K562 (cell line): ENCODE data around the gene DYNLL1. TPM values are rescaled to one million over a fixed set of nuclear protein-coding genes. Genes with fewer than 3 reads are reported as not detected.
A peak's percentile ranks its signal among the peaks of the same experiment; 100 is the strongest.

Source experiments
- ARHGAP35 ChIP-seq: fragments of 450-650 bp; IDR thresholded peaks from 2 replicates; pipeline ENCODE4 v1.6.1; 2018; ENCODE audit not compliant: partially characterized antibody
- BRD4 ChIP-seq: fragments of 200-600 bp; sonication (generic); IDR thresholded peaks from 2 replicates; pipeline ENCODE4 v1.6.1; 2017; ENCODE audit warnings: inconsistent platforms
- CBX1 ChIP-seq: sonication (generic); IDR thresholded peaks from 2 replicates; pipeline ENCODE4 v1.6.1; 2016; ENCODE audit warnings: antibody characterized with exemption, low read depth, mild to moderate bottlenecking
- CEBPB ChIP-seq: fragments of 450-650 bp; IDR thresholded peaks from 2 replicates; pipeline ENCODE4 v1.6.1; 2016; ENCODE audit warnings: missing genetic modification characterization, missing compliant biosample characterization
- CREB1 ChIP-seq, 2 experiments: sonication (generic) in 1 of 2; formaldehyde crosslinking in 1 of 2; IDR thresholded peaks; 2 replicates each; pipeline versions ENCODE4 v1.6.1 to v1.8.0; 2012 to 2022; ENCODE audit warnings: inconsistent platforms in 1 of 2, mild to moderate bottlenecking in 1 of 2, missing genetic modification reagents in 1 of 2, moderate library complexity in 1 of 2
- EHMT2 ChIP-seq: fragments of 450-650 bp; IDR thresholded peaks from 2 replicates; pipeline ENCODE4 v1.6.1; 2018; ENCODE audit warnings: antibody characterized with exemption
- FIP1L1 ChIP-seq: fragments of 200-400 bp; formaldehyde crosslinking; IDR thresholded peaks from 2 replicates; pipeline ENCODE4 v1.6.1; 2018; ENCODE audit warnings: mild to moderate bottlenecking, low read depth, low read length; ENCODE audit not compliant: poor library complexity, severe bottlenecking
- FOXJ2 ChIP-seq: fragments of 200-800 bp; sonication (Bioruptor generic); IDR thresholded peaks from 2 replicates; pipeline ENCODE4 v1.6.1; 2016; ENCODE audit warnings: missing genetic modification characterization, missing compliant biosample characterization
- MYNN ChIP-seq, 2 experiments: sonication (generic); formaldehyde crosslinking in 1 of 2; IDR thresholded peaks; 2 replicates each; pipeline versions ENCODE4 v1.5.0 to v1.6.1; 2016 to 2020; ENCODE audit warnings: antibody characterized with exemption in 1 of 2, missing genetic modification reagents in 1 of 2
- PHF8 ChIP-seq: fragments of 200-600 bp; sonication (generic); IDR thresholded peaks from 2 replicates; pipeline ENCODE4 v1.6.1; 2012; ENCODE audit warnings: mixed run types, mild to moderate bottlenecking, inconsistent platforms, low read length, moderate library complexity, borderline replicate concordance
- RBFOX2 ChIP-seq: fragments of 200-400 bp; formaldehyde crosslinking; IDR thresholded peaks from 2 replicates; pipeline ENCODE4 v1.6.1; 2017; ENCODE audit warnings: low read depth, mild to moderate bottlenecking, low read length, moderate library complexity
- RNF2 ChIP-seq: sonication (generic); IDR thresholded peaks from 2 replicates; pipeline ENCODE4 v1.6.1; 2016
- SAFB2 ChIP-seq: fragments of 200-400 bp; formaldehyde crosslinking; IDR thresholded peaks from 2 replicates; pipeline ENCODE4 v1.6.1; 2018; ENCODE audit warnings: borderline replicate concordance, low read length, low read depth, moderate library complexity; ENCODE audit not compliant: severe bottlenecking
- SIX5 ChIP-seq, 2 experiments: IDR thresholded peaks; 2 replicates each; pipeline ENCODE4 v1.6.1; 2011; ENCODE audit warnings: low read length in 2 of 2, borderline replicate concordance in 1 of 2, low read depth in 1 of 2, mild to moderate bottlenecking in 1 of 2, moderate library complexity in 1 of 2; ENCODE audit not compliant: insufficient read depth in 1 of 2
- SMARCA5 ChIP-seq: fragments of 450-650 bp; IDR thresholded peaks from 2 replicates; pipeline ENCODE4 v1.6.1; 2016
- ZNF707 ChIP-seq: fragments of 250-450 bp; sonication (Bioruptor Pico); conservative IDR thresholded peaks from 2 replicates; pipeline ENCODE4 v1.8.0; 2022; ENCODE audit warnings: inconsistent platforms, mild to moderate bottlenecking, moderate library complexity
- polyA plus RNA-seq, 8 experiments: library from polyadenylated mRNA; depleted of rRNA in 4 of 8; stranded (reverse) in 5 of 8; unstranded in 3 of 8; fragments of >200 nt; fragmentation: Nextera tagmentation in 2 of 8; fragmentation: Illumina TruSeq in 1 of 8; extraction: Ambion mirVana in 2 of 8; extraction: Trizol in 1 of 8; gene quantifications; 2 replicates each; pipeline versions ENCODE4 v1.2.1 to v1.2.3, GENCODE V29; 2011 to 2014; ENCODE audit warnings: inconsistent platforms in 1 of 8, missing spikeins in 1 of 8
- total RNA-seq, 7 experiments: library from RNA; depleted of rRNA in 6 of 7; stranded (reverse); fragments of >200 nt in 6 of 7; fragmentation: Illumina TruSeq in 2 of 7; extraction: Trizol in 2 of 7; gene quantifications; 2 replicates each; pipeline versions ENCODE4 v1.2.1 to v1.2.3, GENCODE V29; 2011 to 2021; ENCODE audit warnings: low replicate concordance in 1 of 7
- TF ChIP-seq, protein P1 (sequence below): fragments of 450-650 bp; conservative IDR thresholded peaks from 2 replicates; pipeline ENCODE4 v1.6.1; 2016; ENCODE audit warnings: missing genetic modification characterization, low read depth, mild to moderate bottlenecking, control low read depth, missing compliant biosample characterization
- TF ChIP-seq, protein P2 (sequence below): fragments of 450-650 bp; formaldehyde crosslinking; IDR thresholded peaks from 2 replicates; pipeline ENCODE4 v1.4.0; 2020; ENCODE audit warnings: mild to moderate bottlenecking, mixed read lengths

The DYNLL1 gene
- total and polyA plus RNA-seq, 9 of the 15 experiments (the other 6 are each of a cell fraction or from before 2014, with no cell fraction given): 303 to 1,112 (median 468) TPM

DNA sequence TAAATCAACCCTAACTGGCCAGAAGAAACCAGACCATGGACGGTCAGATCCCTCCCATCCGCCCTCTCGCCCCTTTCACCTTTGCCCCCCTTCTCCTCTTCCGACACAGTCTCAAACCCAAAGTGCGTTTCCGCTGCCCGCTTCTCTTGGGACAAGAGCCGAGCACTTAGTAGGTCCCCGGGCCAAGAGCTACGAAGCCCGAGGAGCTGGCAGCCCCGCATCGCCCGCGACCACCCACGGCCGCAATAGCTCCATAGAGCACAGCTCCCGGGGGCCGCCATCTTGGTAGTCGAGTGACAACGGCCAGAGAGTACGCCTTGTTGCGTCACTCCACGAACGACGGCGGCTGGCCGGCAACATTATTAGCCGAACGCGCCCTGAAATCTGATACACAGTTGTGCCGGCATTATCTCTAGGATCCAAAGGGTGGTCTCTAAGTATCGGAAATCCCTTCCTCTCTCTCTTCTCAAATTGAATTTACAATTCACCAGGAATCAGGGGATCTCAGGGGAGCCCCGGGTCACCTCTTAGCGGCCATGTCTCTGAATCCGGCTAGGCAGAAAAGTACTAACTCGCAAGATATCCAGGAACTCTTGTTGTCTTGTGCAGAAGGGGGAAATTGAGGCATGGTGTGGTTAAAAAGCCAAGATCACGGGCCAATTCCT lies 33.1 kb downstream of the DYNLL1 start, which contains the start of gene COQ5 (continued):
- TF ChIP-seq RBFOX2: peak; percentile 98
- TF ChIP-seq FOXJ2: no peak
- TF ChIP-seq CREB1 (IDR thresholded peaks at IDR 0.05): peak; percentile 87
- peak; percentile 84 for TF ChIP-seq CREB1 (CRISPR knock-in tag; IDR thresholded peaks at IDR 0.05)
- no peak for TF ChIP-seq ZNF707 (CRISPR knock-in tag)
- TF ChIP-seq ARHGAP35: no peak
- TF ChIP-seq RNF2: no peak; the same call in 1 of the 2 replicates
- TF ChIP-seq, protein P1, sequence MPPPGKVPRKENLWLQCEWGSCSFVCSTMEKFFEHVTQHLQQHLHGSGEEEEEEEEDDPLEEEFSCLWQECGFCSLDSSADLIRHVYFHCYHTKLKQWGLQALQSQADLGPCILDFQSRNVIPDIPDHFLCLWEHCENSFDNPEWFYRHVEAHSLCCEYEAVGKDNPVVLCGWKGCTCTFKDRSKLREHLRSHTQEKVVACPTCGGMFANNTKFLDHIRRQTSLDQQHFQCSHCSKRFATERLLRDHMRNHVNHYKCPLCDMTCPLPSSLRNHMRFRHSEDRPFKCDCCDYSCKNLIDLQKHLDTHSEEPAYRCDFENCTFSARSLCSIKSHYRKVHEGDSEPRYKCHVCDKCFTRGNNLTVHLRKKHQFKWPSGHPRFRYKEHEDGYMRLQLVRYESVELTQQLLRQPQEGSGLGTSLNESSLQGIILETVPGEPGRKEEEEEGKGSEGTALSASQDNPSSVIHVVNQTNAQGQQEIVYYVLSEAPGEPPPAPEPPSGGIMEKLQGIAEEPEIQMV: no peak
- TF ChIP-seq PHF8: peak; percentile 97
- TF ChIP-seq SMARCA5: no peak
- TF ChIP-seq BRD4: 0 out of 2 replicates have a peak, but pooled peaks have one; percentile 75
- TF ChIP-seq CBX1: no peak
- TF ChIP-seq, protein P2, sequence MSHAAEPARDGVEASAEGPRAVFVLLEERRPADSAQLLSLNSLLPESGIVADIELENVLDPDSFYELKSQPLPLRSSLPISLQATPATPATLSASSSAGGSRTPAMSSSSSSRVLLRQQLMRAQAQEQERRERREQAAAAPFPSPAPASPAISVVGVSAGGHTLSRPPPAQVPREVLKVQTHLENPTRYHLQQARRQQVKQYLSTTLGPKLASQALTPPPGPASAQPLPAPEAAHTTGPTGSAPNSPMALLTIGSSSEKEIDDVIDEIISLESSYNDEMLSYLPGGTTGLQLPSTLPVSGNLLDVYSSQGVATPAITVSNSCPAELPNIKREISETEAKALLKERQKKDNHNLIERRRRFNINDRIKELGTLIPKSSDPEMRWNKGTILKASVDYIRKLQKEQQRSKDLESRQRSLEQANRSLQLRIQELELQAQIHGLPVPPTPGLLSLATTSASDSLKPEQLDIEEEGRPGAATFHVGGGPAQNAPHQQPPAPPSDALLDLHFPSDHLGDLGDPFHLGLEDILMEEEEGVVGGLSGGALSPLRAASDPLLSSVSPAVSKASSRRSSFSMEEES (CRISPR knock-in tag): no peak
- no peak; the same call in 1 of the 2 replicates for TF ChIP-seq MYNN (IDR thresholded peaks at IDR 0.05)
- TF ChIP-seq MYNN (CRISPR knock-in tag; IDR thresholded peaks at IDR 0.05): no peak
- no peak for TF ChIP-seq SAFB2
- no peak for TF ChIP-seq FIP1L1
- peak; percentile 99 for TF ChIP-seq CEBPB (tag)
- TF ChIP-seq EHMT2: peak; percentile 66; the same call in 1 of the 2 replicates
- TF ChIP-seq SIX5 (IDR thresholded peaks at IDR 0.05; ENCODE audit: borderline replicate concordance in 1 of 2, insufficient read depth in 1 of 2, low read depth in 1 of 2, low read length in 2 of 2): 0 out of 4 replicates have a peak, but pooled peaks of 1 of the 2 experiments have one; percentile 32
